KG1 (cell line): ENCODE measurements around the gene HELQ.
"Not testable (repeated sequence)": the region's sequence is repeated elsewhere in the genome, so short reads cannot be mapped to it uniquely, and the experiment has no call there.

ENCODE experiments used
- DNase-seq: peaks from one replicate; lab custom pipeline; 2025; lab: John Stamatoyannopoulos, UW

Gene HELQ

GRCh38 chr4:83440148-83440814 lies 15.3 kb downstream of the HELQ start:
- DNase-seq: no peak

- no peak for DNase-seq
These were observed 16.9 kb downstream of the HELQ start for GRCh38 chr4:83438719-83439118.

- DNase-seq: no peak
These were observed 18.9 kb downstream of the HELQ start for GRCh38 chr4:83436680-83437079.

DNA sequence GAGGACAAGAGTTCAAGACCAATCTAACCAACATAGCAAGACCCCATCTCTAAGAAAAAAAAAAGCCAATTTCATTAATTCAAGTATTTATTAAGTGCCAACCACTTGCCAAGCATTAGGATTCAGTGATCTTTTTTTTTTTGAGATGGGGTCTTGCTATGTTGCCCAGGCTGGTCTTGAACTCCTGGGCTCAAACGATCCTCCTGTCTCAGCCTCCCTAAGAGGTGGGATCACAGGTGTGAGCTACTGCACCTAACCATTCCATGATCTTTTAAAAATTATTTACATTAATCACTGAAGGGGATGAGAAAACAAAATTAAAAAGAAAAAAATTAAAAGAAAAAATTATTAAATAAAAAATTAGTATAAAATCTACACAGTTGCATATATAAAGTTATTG lies 24.4 kb downstream of the HELQ start:
- no peak for DNase-seq

DNA sequence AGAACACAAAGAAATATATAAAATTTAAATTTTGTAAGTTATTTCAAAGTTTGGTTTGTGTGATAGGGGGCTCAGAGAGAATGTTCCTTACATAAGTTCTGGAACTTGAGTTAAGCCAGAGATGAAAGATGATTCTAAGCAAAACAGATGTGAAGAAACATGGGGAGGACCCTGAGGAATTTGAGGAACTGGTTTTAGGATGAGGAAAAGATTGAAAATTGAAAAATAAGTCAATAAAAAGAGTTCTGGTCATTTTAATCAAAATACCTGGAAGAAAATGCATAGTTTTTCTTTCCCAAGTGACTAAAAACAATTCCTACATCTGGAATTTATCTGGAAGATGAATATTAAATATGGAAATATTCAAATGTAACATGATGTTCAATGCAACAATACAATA lies 37.4 kb downstream of the HELQ start:
- no peak for DNase-seq

DNA sequence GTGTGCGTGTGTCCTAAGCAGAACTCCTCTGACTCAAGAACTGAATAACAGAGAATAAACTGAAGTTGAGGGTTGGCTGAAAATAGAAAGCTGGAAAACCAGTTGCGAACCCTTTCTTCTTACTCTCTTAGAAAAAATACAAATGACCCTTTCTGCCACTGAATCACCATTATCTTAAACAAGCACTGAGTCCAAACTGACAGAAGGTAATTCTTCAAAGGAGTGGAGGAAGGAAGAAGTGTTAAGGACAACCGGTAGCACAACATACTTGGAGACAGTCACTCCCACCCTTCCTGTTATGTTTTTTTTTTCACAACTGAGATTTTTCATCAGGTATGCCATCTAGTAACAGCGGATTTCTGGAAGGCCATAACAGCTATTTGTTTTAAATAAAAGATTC lies 38.1 kb downstream of the HELQ start:
- no peak for DNase-seq

DNA sequence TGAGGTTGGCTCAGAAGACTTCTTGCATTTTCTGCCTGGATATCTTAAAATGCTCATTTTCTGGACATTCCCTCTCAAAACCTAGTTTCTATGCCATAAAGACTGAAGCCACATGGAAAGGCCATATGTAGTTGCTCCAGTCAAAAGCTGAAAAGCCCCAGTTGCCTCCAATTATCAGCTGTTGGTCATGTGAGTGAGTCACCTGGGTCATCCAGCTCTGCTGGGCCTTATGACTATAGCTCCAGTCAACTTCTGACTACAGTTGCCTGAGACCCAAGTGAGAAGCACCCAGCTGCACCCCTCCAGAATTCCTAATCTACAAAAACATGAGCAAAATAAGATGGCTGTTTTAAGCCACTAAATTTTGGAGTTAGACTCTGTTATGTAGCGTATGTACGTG lies 41.9 kb downstream of the HELQ start:
- no peak for DNase-seq

- no peak for DNase-seq
These were observed 46.7 kb downstream of the HELQ start for GRCh38 chr4:83408908-83409307.

DNA sequence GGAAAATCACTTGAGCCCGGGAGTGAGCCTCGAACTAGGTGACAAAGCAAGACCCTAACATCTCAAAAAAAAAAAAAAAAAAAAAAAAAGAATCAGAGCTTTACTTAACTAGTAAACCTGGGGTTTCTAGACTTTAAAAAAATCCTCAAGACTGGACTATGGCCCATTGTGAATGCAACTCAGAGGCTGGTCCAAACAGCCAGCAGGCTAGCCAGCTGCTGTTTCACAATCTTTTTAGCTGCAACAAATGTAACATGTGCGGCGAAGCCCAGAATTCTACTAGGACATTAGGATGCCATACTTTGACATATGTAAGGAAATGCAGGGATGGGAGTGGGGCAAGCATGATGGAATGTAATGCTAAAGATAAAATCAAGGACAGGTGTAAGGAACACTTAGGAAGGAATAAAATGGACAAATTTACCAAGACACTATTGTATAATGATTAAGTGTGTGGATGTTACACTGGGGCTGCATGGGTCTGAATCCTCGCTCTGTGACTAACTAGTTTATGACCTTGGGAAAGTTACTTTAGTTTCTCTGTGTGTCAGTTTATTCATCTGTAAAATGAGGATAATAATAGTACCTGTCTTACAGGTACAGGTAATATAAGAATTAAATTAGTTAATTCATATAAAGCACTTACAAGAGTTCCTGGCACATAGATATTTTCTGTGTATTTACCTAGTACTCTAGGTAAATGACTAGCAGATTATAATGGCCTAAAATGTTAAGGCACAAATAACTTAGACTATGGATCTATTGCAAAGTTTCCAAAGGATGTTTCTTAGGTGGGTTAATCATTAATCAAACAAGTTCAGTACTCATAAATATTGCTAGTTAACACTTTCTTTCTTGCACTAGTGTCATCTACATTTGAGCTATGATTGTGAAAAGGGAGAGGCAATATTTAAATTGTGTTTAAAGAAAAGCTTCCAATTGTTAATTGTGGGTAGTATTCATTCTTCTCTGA lies 49.5 kb downstream of the HELQ start:
- DNase-seq: no peak

DNA sequence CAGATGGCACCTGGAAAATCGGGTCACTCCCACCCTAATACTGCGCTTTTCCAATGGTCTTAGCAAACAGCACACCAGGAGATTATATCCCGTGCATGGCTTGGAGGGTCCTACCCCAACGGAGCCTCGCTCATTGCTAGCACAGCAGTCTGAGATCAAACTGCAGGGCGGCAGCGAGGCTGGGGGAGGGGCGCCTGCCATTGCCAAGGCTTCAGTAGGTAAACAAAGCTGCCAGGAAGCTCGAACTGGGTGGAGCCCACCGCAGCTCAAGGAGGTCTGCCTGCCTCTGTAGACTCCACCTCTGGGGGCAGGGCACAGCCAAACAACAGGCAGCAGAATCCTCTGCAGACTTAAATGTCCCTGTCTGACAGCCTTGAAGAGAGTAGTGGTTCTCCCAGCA lies 57.5 kb downstream of the HELQ start:
- not testable (repeated sequence) for DNase-seq

GRCh38 chr4:83393908-83394307 lies 61.7 kb downstream of the HELQ start:
- DNase-seq: no peak

- DNase-seq: no peak
These were observed 63.1 kb downstream of the HELQ start for GRCh38 chr4:83392562-83392961.

GRCh38 chr4:83390944-83391343 lies 64.7 kb downstream of the HELQ start:
- no peak for DNase-seq

GRCh38 chr4:83389756-83390505 lies 65.7 kb downstream of the HELQ start:
- no peak for DNase-seq

GRCh38 chr4:83389037-83389720 lies 66.4 kb downstream of the HELQ start:
- DNase-seq: no peak

GRCh38 chr4:83388313-83388676 lies 67.3 kb downstream of the HELQ start:
- DNase-seq: no peak

DNA sequence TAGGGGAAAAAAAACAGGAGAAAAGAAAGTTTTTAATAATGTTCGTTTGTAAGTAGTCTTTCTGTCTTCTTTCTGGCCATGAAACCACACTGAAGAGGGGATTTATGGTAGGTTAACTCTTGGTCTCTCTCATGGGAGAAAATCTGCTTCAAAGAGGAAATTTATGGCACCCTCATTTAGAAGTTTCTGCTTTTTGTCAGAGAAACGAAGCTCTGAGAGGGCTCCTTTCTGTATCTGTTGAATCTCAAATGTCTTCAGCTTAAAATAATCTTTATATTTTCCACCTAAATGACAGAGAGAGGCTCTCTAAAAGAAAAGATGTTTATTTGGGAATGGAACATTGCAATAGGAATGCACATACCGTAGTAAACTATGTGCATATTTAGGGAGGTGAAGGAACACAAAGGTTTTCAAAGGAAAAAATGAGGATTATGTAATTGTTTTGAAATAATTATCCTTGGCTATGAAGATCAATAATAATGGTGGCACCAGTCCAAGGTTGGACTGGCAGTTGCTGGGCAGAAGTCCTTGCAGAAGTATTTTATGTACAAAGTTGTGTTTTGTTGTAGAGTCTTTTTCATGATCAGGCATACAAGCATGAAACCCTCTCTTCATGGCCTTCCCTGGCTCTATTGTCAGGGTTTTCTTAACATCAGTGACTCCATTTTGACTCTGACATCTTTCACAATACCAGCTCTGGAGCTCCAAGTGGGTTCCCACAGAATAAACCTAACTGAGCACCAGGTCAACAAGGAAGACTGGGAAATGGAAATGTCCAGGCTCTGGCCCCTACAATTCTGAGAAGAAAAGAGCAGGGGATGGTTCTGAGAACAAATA lies 67.9 kb downstream of the HELQ start:
- no peak for DNase-seq

DNA sequence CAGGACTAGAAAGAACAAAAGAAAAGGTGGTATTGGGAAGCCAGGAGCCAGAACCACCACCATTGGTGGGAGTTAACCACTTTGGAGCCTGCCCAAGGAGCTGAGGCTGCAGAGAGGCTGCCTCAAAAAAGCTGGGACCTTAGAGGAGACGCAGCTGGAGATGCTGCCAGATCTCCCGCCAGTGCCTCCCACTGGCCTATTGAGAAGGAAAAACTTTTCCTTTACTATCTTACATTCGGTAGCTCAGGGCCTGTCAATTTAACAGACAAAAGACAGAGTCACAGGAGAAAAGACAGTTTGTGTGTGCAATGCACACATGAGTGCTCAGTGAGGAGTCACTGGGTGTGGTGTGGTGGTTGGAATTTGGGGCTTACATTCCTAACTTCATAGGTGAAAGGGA lies 68.6 kb downstream of the HELQ start:
- no peak for DNase-seq

DNA sequence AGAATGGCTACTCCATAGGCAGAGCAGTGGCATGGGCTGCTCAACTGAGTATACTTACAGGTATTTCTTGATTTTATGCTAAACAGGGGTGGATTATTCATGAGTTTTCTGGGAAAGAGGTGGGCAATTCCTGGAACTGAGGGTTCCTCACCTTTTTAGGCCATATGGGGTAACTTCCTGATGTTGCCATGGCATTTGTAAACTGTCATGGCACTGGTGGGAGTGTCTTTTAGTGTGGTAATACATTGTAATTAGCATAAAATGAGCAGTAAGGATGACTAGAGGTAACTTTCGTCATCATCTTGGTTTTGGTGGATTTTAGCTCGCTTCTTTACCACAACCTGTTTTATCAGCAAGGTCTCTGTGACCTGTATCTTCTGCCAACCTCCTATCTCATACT lies 72.8 kb downstream of the HELQ start:
- DNase-seq: no peak

GRCh38 chr4:83381173-83381572 lies 74.5 kb downstream of the HELQ start:
- no peak for DNase-seq

- no peak for DNase-seq
These were observed 77.2 kb downstream of the HELQ start for GRCh38 chr4:83378419-83378818.
